ENCODE data around the gene SLC38A2.

SLC38A2 gene

GRCh38 chr12:46373301-46374296, 1.0 kb upstream of the SLC38A2 start:
- peak; percentile 70 for DNase-seq

DNA sequence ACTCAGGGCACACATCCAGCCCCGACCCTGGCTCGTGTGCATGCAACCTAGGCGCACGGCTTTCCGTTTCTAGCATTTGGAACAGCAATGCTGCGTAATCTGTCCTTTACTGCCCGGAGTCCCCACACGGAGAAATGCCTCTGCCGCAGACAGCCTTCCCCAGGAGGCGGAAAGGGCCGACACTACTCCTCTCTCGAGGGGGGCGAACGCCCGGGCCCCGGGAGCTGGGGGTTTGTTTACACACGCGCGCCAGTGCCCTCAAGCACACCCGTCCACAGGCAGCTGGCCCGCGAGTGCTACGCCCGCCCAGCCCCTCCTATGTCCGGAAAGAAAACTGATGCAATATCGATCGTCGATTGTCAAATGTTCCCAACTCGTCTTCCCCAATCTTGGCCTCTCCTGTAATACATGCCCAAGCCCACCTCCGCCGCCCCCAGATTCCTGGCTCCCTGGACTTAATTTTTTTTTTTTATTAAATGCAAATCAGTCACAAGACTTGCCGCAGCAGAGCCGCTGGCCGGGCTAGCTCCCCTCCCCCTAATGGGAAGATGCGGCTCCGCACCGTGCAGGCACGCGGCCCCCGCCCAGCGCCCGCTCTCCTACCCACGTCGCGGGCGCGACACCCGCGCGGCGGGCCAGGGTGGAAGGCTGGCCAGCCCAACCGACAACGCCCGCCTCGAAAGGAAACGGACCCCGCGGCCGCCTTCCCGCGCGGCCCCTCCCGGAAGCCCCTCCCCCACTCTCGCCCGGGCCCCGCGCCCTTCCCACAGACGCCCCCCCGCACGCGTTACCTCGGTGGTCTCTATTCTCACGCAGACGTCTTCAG, 642 bp downstream of the SLC38A2 start:
- DNase-seq, result peak; percentile 78

GRCh38 chr12:46370792-46371717, 1.5 kb downstream of the SLC38A2 start:
- peak; percentile 95 for DNase-seq

DNA sequence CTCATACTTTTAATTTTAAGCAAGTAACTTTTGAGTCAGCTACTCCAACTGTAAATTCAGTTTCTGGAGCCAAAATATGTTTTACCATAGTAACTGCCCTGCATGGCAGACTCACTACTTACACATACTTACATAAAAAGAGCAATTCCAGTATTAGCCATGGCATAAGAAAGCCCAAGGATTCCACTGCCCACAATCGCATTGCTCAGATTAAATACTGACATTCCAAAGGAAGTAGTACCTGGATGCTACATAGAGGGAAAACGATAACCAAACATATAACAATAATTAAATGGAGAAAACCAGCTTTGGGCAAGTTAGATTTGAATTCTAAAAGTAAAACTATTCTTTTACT, 2.2 kb downstream of the SLC38A2 start:
- no peak for DNase-seq

GRCh38 chr12:46369474-46370379, 2.8 kb downstream of the SLC38A2 start:
- no peak for DNase-seq

DNA sequence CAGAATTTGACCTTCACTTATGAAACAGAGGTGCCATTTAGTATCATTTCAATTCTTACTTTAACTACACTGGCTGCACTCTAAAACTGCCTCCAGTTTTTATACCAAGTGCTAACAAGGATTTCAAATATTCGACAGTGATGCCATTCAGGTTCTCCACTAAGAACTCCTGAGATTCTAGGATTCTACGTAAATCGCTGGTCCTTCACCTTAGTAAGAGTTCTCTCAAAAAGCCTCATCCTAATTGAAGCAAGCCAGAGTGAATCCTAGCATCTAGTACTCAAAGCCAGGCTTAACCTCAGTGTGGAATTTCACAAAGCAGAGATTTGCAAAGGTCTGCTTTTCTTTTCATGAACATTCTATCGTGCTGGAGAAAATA, 3.5 kb downstream of the SLC38A2 start:
- no peak for DNase-seq

DNA sequence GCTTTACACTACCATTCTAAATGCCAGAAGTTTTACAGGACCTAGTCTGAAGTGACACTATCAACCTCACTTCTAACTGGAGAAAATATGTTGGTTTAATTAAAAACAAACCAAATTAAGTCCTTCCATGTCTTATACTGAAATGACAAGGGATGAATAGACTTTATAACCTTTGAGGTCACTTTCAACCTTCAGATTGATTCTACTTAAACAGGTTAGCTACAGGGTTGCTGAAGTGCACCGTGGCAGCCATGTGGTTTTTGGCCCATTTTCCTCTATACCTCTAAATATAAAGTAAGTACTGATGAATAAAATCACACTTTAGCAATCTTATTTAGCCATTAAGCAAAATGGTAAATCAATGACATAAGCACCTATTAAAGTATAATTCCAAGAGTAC, 3.9 kb downstream of the SLC38A2 start:
- DNase-seq, result no peak

- DNase-seq, result no peak
Measured at GRCh38 chr12:46368138-46368537, 4.4 kb downstream of the SLC38A2 start.

DNA sequence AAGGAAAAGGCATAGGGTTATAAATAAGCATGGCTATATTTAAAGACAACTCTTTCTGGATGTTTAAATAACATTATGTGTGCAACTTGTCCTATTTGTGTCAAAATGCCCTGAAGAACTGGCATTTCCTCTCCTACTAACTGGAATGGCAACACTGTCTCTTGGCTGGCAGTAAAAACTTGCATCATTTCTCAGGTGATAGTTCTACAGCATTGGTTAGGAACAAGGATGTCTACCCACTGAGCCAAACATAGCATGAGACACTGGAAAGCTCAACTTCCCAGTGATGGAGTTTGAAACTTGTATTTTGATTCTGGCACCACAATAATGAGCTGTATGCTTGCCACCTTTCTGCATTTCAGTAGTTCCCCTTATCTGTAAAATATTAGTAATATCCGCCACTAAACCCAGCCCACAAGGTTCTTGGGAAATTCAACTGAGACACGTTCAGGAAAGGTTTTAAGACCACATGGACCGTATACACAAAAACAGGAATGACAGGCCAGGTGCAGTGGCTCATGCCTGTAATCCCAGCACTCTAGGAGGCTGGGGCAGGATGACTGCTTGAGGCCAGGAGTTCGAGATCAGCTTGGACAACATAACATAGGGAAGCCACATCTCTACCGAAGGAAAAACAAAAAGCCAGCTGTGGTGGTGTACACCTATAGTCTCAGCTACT, 5.1 kb downstream of the SLC38A2 start:
- no peak for DNase-seq

GRCh38 chr12:46366771-46367170, 5.8 kb downstream of the SLC38A2 start:
- DNase-seq, result no peak

DNA sequence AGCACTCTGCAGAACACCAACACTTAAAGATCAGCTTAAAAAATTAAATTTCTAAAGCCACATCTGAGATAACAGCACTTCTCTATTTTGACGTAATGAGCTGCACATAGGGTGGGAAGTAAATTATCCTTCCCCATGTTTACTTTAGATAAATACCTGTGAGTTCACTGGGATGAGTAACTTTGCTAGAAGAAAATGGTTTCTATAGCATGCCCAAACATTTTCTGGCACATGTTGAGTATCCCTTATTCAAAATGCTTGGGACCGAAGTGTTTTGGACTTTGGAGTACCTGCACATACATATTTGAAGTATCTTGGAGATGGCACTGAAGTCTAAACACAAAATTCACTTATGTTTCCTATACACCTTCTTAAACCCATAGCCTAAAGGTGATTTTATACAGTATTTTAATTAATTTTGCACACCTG, 6.6 kb downstream of the SLC38A2 start:
- no peak for DNase-seq

- no peak for DNase-seq
Measured at GRCh38 chr12:46364777-46365580, 7.6 kb downstream of the SLC38A2 start.

DNA sequence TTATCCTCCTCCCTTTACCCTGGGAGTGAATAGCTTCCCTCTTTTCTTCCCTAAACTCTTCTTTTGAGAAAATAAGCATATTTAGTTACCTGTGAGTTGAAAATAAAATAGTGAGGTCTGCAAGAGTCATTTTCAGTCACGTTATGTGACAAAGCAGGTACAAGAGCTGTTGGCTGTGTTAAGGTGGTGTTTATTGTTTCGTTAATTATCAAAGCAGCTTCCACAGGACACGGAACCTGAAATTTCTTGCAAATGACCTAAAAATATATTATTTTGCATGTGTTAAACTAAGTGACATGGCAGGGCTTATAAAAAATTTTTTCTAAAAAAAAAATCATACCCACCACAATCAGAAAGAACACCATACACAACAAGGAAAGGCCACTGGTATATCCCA, 8.3 kb downstream of the SLC38A2 start:
- DNase-seq, result no peak

DNA sequence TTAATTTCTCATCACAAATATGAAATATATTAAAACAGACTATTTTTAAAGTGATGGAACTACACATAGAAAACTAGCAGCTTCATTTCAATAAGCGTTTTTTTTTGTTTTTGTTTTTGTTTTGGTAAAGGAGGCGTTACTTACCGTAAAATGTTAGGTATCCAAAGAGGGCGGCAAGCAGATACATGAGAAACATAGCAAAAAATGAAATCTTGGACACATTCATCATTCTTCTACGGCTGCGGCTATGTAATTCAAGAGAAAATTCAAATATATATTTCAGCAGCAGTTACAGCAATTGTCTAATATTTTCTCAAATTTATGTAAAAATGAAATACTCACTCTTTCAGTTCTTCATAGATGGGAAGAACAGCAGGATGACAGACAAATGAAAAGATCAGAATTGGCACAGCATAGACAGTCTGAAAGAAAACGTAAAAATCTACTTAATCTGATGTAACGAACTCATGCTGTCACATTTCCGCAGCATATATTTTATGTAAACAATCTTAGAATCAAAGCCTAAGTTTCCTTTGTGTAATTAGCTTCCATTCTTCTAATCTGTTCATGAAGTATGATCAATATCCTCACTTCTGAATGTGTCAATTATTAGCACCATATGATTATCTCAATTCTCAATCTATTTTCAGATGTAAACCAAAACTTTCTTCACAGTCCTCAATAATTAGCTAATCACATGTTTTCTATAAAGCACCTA, 8.8 kb downstream of the SLC38A2 start:
- no peak for DNase-seq

GRCh38 chr12:46362895-46363581, 9.5 kb downstream of the SLC38A2 start:
- no peak for DNase-seq

DNA sequence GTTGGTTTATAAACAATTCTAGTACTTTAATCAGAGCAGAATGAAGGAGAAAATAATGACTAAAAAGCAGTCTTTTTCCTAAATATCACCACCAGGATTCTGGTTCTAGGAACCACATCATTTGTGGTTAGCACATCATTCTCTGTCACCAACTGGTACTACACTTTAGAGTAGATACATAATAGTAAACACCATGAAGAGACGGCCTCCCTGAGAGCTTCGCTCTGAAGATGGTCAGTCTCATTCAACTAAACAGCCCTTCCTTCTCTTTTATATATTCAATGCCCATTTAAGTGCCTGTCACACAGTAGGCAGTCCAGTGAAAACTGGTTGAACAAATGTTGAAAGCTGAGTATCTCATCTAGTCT, 10.9 kb downstream of the SLC38A2 start:
- no peak for DNase-seq

DNA sequence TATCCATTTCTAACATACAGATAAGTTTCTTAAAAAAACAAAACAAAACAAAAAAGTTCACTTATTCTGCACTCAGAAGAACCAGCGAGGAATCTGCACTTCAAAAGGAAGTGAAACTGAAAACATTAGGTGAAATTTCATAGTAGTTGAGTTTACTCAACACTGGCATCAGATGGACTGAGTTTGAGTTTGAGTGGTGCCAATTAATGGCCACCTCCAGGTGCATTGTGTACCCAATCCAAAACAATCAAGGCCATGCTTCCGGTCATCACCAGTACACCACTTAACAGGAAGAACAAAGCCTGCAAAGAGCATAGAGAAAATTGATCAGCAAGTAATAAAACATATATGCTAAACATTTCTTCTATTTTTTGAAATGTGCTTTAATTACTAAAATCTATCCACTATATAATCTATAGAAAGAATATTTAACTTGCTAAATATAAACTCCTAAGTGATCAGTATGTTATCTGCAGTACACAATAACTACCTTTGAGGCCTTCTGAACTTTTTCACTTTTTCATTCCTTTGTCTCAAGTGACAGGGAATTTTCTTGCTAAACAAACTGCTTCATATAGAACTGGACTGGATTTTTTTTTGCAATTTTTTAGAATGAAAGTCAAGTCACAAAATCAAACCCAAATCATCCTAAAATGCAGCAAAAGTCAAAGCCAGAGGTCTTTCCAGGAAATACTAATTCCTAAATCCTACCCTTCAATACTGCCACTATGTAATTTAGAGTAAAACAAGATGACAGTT, 11.5 kb downstream of the SLC38A2 start:
- no peak for DNase-seq

DNA sequence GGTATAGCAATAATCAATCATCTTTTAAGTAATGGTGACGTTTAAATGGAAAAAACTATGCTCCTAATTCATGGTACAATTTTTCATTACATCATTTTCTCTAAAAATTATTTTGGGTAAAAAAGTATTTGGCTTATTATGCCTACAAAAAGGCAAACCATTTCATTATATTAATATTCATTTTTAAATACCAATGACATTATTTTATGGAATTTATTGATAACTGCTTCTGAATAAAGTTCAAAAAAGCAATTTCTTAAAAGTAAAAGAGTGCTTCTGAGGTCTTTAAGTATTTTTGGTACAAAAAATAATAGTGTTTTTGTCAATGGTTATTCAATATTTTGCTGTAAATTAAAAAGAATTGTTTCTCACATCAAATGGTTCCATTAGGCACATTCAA, 12.2 kb downstream of the SLC38A2 start:
- DNase-seq, result no peak
